Vagina (tissue), 2 donors: ENCODE data around the gene SEBOX.

ENCODE experiments used
- CTCF ChIP-seq, 3 experiments: fragments of 450-650 bp in 2 of 3; fragments of 200-600 bp in 1 of 3; sonication (generic) in 1 of 3; IDR thresholded peaks; one replicate each; pipeline ENCODE4 v1.5.1; 2017 to 2019; ENCODE audit warnings: antibody characterized with exemption in 3 of 3, mild to moderate bottlenecking in 2 of 3, moderate library complexity in 2 of 3
- POLR2A ChIP-seq, 2 donors: fragments of 450-650 bp; IDR thresholded peaks; one replicate each; pipeline ENCODE4 v1.6.1; 2017; ENCODE audit warnings: antibody characterized with exemption in 2 of 2, mild to moderate bottlenecking in 2 of 2, moderate library complexity in 2 of 2

DNA sequence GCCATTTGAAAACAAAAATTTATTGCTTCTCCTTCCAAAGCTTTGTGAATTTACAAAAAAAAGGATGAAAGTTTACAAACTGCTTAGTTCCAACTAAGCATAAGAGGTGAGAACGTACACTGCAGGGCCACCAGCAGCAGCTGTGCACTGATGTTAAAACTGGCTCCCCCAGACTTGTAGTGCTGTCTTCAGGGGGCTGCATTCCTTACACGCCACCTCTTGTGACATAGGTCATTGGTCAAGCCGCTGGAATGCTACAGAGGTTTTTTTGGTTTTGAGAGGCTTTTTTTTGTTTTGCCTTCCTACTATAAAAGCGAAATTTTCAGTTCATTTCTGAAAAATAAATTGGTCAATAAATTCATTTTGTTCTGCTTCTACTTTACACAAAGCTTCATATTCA, 36.7 kb downstream of the SEBOX start:
- TF ChIP-seq CTCF (IDR thresholded peaks at IDR 0.05) (no peak), POLR2A (IDR thresholded peaks at IDR 0.05) (no peak)
